Measurements from ENCODE around the gene SLC6A17.

DNA sequence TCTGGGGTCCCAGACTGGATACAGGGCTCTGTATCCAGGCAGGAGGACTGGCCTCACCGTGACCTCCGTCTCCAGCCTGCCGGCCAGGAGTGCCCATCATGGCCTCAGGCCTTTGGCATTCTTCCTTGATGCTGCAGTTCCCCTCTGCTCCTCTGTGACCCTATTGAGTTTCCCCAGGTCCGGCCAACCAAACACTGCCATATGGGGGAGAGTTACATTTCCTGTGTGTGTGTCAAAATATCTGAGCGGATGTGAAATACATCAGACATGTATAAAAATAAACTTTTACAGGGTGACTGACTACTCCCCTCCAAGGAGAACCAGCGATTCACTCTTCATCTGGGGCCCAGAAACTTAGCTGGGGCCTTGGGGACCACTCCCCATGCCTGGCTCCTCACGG, 48.2 kb upstream of the SLC6A17 start:
- no peak for TF ChIP-seq YY1 (IDR thresholded peaks at IDR 0.05; ENCODE audit: low read depth)
- no peak for TF ChIP-seq FOXM1 (IDR thresholded peaks at IDR 0.05; ENCODE audit: borderline replicate concordance, low read depth)
- TF ChIP-seq CEBPB (IDR thresholded peaks at IDR 0.05): no peak
- TF ChIP-seq, protein P1, sequence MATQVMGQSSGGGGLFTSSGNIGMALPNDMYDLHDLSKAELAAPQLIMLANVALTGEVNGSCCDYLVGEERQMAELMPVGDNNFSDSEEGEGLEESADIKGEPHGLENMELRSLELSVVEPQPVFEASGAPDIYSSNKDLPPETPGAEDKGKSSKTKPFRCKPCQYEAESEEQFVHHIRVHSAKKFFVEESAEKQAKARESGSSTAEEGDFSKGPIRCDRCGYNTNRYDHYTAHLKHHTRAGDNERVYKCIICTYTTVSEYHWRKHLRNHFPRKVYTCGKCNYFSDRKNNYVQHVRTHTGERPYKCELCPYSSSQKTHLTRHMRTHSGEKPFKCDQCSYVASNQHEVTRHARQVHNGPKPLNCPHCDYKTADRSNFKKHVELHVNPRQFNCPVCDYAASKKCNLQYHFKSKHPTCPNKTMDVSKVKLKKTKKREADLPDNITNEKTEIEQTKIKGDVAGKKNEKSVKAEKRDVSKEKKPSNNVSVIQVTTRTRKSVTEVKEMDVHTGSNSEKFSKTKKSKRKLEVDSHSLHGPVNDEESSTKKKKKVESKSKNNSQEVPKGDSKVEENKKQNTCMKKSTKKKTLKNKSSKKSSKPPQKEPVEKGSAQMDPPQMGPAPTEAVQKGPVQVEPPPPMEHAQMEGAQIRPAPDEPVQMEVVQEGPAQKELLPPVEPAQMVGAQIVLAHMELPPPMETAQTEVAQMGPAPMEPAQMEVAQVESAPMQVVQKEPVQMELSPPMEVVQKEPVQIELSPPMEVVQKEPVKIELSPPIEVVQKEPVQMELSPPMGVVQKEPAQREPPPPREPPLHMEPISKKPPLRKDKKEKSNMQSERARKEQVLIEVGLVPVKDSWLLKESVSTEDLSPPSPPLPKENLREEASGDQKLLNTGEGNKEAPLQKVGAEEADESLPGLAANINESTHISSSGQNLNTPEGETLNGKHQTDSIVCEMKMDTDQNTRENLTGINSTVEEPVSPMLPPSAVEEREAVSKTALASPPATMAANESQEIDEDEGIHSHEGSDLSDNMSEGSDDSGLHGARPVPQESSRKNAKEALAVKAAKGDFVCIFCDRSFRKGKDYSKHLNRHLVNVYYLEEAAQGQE (IDR thresholded peaks at IDR 0.05; ENCODE audit: low read depth): no peak
- TF ChIP-seq ZBTB7A (IDR thresholded peaks at IDR 0.05; ENCODE audit: low read depth): no peak
- no peak for TF ChIP-seq TAF1 (IDR thresholded peaks at IDR 0.05; ENCODE audit: low read depth)
- TF ChIP-seq EGR1 (IDR thresholded peaks at IDR 0.05): no peak
- TF ChIP-seq RAD21 (IDR thresholded peaks at IDR 0.05; ENCODE audit: low read depth): no peak
- TF ChIP-seq EP300 (IDR thresholded peaks at IDR 0.05; ENCODE audit: borderline replicate concordance): no peak
- no peak for TF ChIP-seq NFIC (IDR thresholded peaks at IDR 0.05)
- TF ChIP-seq TEAD4 (IDR thresholded peaks at IDR 0.05): no peak
- TF ChIP-seq CREB1 (IDR thresholded peaks at IDR 0.05; ENCODE audit: low read depth): no peak
- TF ChIP-seq, protein P2, sequence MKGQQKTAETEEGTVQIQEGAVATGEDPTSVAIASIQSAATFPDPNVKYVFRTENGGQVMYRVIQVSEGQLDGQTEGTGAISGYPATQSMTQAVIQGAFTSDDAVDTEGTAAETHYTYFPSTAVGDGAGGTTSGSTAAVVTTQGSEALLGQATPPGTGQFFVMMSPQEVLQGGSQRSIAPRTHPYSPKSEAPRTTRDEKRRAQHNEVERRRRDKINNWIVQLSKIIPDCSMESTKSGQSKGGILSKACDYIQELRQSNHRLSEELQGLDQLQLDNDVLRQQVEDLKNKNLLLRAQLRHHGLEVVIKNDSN (IDR thresholded peaks at IDR 0.05): no peak

Measured in Ishikawa (cell line).